ENCODE results near the gene MYO18A.
"Not testable (repeated sequence)": the region's sequence is repeated elsewhere in the genome, so short reads cannot be mapped to it uniquely, and the experiment has no call there.

The MYO18A gene

DNA sequence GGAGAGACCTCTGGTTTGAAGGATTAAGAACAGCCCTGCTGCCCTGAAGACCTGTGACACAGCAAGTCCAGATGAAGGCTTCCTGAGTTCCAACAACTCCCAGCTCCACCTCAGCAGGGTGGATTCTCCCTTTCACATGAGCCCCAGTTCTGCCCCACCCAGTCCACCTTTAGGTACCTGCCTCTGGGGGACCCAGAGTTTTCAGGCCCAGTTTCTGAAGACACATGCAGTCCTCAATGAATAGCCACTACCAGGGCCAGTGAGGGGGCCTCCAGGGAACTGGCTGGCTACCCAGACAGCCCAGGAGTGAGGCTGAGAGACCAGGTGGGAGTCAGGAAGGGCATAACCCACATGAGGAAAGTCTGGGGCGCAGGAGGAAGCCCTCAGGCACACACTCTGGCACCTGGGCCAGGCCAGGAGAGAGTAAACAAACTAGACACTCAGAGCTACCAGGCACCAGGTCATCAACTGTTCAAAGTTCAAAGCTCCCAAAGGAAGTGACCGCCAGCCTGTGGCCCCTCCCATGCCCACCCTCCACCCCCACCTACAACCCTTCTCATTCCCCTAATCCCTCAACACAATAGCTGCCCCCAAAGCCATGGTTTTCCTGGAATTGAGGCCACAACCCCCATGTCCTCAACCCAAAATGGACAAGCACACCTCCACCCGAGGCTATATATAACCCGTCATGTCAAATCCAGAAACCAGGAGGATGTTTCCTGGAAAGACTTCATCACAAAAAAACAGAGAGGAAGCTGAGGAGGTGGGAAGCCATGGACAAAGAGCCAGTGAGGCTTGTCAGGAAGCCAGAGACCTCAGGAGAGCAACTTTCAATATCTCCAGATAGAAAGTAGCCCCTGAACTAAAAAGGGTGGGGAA, 2.1 kb downstream of the MYO18A start:
- Histone ChIP-seq H3K27ac (ENCODE audit: insufficient read depth, low read length, poor library complexity, severe bottlenecking) (no peak overlapping the region), H3K4me3 (ENCODE audit: insufficient read depth, low read depth, low read length, poor library complexity, severe bottlenecking) (no peak overlapping the region)

DNA sequence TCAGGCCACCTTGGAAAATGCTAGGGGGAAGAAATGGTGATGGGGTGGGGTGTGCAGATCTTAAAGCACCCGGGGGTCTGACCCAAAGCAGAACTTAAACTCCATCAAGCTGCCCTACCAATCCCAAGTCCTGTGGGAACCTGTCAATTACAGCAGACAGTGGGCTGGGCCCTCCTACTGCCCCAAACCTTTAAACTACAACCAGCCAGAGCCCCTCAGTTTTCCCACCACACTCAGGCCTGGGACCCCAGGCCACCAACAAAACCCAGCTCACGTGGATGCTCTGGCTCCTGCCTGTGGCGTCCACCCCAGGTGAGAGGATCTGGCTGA, 2.7 kb downstream of the MYO18A start:
- H3K4me1 ChIP-seq (ENCODE audit: control insufficient read depth, insufficient read depth, low read length, poor library complexity, severe bottlenecking), result peaks cover 7% of the 10 kb centered on the region
- no peaks in the 10 kb centered on the region for H3K36me3 ChIP-seq (ENCODE audit: control insufficient read depth, insufficient read depth, low read length)
- no peak overlapping the region for H3K27ac ChIP-seq (ENCODE audit: insufficient read depth, low read length, poor library complexity, severe bottlenecking)
- no peaks in the 10 kb centered on the region for H3K27me3 ChIP-seq (replicated peaks; ENCODE audit: control insufficient read depth, insufficient read depth, low read length, poor library complexity, severe bottlenecking)
- H3K9me3 ChIP-seq (ENCODE audit: control insufficient read depth, low read length), result no peaks in the 10 kb centered on the region
- H3K4me3 ChIP-seq (ENCODE audit: insufficient read depth, low read depth, low read length, poor library complexity, severe bottlenecking), result no peak overlapping the region
- DNase-seq, result no peak

More for the DNA sequence above, 2.1 kb downstream of the MYO18A start:
- DNase-seq, result no peak
- H3K27me3 ChIP-seq (replicated peaks; ENCODE audit: control insufficient read depth, insufficient read depth, low read length, poor library complexity, severe bottlenecking), result no peaks in the 10 kb centered on the region
- H3K4me1 ChIP-seq (ENCODE audit: control insufficient read depth, insufficient read depth, low read length, poor library complexity, severe bottlenecking), result peaks cover 7% of the 10 kb centered on the region
- no peaks in the 10 kb centered on the region for H3K9me3 ChIP-seq (ENCODE audit: control insufficient read depth, low read length)
- no peaks in the 10 kb centered on the region for H3K36me3 ChIP-seq (ENCODE audit: control insufficient read depth, insufficient read depth, low read length)

DNA sequence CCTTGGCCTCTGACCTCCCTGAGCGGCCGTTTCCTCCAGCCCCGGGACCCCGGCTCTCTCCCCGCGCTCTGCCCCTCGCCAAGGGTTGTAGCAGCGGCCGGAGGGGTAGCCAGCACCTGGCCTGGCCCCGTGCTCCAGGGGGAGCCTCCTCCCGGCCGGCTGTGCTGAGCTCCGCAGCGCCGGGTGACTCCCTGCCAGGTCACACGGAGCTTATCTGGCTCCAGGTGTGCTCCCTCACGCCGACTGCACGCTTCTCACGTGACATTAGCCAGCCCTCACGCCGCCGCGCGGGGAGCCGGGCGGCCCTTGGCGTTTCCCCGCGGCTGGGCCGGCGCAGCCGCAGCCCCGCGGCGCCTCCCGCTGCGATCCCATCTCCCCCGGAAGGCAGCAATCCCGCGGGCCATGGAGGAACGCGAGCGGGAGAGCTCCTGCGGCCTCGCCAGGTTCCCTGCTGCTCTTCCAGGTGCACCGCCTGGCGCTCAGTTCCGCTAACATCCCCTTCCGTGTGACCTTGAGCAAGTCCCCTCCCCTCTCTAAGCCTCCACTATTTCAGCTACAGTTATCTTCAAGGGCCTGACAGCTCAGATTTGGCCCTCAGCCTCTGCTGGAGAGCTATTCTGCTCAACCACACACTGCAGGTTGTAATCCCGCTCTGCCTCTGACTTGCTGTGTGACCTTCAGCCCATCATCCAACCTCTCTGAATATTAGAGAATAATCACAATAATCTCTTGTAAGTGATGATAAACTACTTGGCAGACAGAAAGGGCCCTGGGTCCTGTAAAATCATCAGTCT, 3.4 kb downstream of the MYO18A start:
- Histone ChIP-seq H3K4me3 (ENCODE audit: insufficient read depth, low read depth, low read length, poor library complexity, severe bottlenecking) (peak overlapping the region; percentile 64), H3K27me3 (replicated peaks; ENCODE audit: control insufficient read depth, insufficient read depth, low read length, poor library complexity, severe bottlenecking) (no peaks in the 10 kb centered on the region), H3K9me3 (ENCODE audit: control insufficient read depth, low read length) (no peaks in the 10 kb centered on the region), H3K27ac (ENCODE audit: insufficient read depth, low read length, poor library complexity, severe bottlenecking) (peak overlapping the region; percentile 73), H3K4me1 (ENCODE audit: control insufficient read depth, insufficient read depth, low read length, poor library complexity, severe bottlenecking) (peaks cover 7% of the 10 kb centered on the region), H3K36me3 (ENCODE audit: control insufficient read depth, insufficient read depth, low read length) (no peaks in the 10 kb centered on the region)
- peak; percentile 39 to 49 (median 45) for DNase-seq

DNA sequence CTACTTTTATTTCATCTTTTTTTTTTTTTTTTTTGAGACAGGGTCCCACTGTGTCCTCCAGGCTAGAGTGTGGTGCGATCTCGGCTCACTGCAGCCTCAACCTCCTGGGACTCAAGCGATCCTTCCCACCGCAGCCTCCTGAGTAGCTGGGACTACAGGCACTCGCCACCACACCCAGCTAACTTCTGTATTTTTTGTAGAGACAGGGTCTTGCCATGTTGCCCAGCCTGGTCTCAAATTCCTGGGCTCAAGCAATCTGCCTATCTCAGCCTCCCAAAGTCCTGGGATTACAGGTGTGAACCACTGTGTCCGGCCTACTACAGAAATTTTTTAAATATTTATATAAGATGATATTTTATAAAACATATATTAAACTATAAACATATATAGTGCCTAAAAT, 4.8 kb downstream of the MYO18A start:
- Histone ChIP-seq H3K27ac (ENCODE audit: insufficient read depth, low read length, poor library complexity, severe bottlenecking) (no peak overlapping the region), H3K4me1 (ENCODE audit: control insufficient read depth, insufficient read depth, low read length, poor library complexity, severe bottlenecking) (peaks cover 7% of the 10 kb centered on the region), H3K4me3 (ENCODE audit: insufficient read depth, low read depth, low read length, poor library complexity, severe bottlenecking) (no peak overlapping the region), H3K36me3 (ENCODE audit: control insufficient read depth, insufficient read depth, low read length) (no peaks in the 10 kb centered on the region), H3K9me3 (ENCODE audit: control insufficient read depth, low read length) (no peaks in the 10 kb centered on the region), H3K27me3 (replicated peaks; ENCODE audit: control insufficient read depth, insufficient read depth, low read length, poor library complexity, severe bottlenecking) (no peaks in the 10 kb centered on the region)
- no peak for DNase-seq

DNA sequence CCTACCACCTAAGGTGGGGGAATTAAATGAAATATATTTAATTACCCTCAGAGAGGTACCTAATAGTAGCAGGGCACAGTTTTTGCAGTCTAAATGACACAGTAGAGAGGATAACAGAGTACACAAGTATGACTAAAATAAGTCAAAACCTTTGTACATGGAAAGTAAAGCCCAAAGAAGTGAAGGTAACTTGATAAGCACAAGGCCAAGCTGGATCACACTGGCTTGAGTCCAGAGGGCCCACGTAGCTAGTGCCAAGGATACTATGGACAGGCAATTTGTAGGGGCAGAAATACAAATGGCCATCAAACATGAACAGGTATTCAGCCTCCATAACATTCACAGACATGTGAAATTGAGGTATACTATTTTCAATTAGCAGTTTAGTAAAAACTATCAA, 7.6 kb downstream of the MYO18A start:
- H3K27ac ChIP-seq (ENCODE audit: insufficient read depth, low read length, poor library complexity, severe bottlenecking), result no peak overlapping the region
- no peaks in the 10 kb centered on the region for H3K36me3 ChIP-seq (ENCODE audit: control insufficient read depth, insufficient read depth, low read length)
- H3K27me3 ChIP-seq (replicated peaks; ENCODE audit: control insufficient read depth, insufficient read depth, low read length, poor library complexity, severe bottlenecking), result no peaks in the 10 kb centered on the region
- H3K4me1 ChIP-seq (ENCODE audit: control insufficient read depth, insufficient read depth, low read length, poor library complexity, severe bottlenecking), result peaks cover 7% of the 10 kb centered on the region
- H3K4me3 ChIP-seq (ENCODE audit: insufficient read depth, low read depth, low read length, poor library complexity, severe bottlenecking), result no peak overlapping the region
- no peaks in the 10 kb centered on the region for H3K9me3 ChIP-seq (ENCODE audit: control insufficient read depth, low read length)
- no peak for DNase-seq

DNA sequence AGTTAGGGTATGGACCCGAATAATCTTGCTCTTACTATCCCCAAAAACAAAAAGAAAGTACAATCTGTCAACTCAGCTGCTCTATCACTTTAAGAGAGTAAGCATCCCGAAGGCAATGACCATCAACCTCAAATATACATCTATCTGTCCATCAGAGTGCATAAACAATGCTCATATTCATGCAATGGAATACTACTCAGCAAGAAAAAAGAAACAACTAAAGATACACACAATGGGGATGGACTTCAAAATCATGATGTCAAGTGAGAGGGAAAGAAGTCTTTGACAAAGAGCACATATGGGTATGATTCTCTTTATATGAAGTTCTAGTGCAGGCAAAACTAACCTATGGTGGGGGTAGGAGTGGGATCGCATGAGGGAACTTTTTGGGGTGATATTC, 9.5 kb downstream of the MYO18A start:
- Histone ChIP-seq H3K27ac (ENCODE audit: insufficient read depth, low read length, poor library complexity, severe bottlenecking) (no peak overlapping the region), H3K9me3 (ENCODE audit: control insufficient read depth, low read length) (no peaks in the 10 kb centered on the region), H3K27me3 (replicated peaks; ENCODE audit: control insufficient read depth, insufficient read depth, low read length, poor library complexity, severe bottlenecking) (no peaks in the 10 kb centered on the region), H3K4me1 (ENCODE audit: control insufficient read depth, insufficient read depth, low read length, poor library complexity, severe bottlenecking) (no peaks in the 10 kb centered on the region), H3K36me3 (ENCODE audit: control insufficient read depth, insufficient read depth, low read length) (peaks cover under 1% of the 10 kb centered on the region), H3K4me3 (ENCODE audit: insufficient read depth, low read depth, low read length, poor library complexity, severe bottlenecking) (no peak overlapping the region)
- DNase-seq, result no peak

DNA sequence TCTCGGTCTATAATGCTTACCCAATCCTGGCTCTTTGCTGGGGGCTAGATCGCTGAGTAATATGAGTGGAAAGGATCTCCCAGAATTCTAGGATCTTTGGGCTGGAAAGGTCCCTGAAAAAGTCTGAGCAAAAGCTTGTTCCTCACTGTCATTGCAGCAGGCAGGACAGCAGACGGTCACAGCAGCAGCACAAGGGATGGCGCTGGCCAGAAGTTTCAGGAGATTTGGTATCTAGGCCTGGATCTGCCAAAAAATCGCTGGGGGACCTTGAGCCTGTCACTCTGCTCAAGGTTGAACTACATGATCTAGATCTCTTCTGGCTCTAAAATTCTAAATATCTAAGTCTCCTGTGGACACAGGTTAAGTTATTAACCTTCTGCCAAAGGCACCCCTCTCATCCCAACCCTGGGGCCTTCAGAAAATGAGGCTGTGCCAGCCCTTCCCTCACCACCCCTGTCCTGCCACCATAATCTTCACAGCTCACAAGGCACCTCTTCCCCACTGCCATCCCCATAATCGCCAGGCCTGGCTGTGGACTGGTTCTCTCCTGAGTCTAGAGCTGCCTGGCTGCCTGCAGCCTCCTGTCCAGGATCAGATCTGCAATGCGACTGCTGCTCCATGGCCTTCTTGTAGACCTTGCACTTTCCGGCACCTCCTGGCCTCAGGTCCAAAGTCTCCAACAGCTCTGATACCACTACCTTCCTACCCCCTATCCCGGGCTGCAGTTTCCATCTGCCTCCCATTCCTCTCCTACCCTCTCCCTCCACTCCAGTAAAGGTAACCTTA, 10.2 kb downstream of the MYO18A start:
- H3K27ac ChIP-seq (ENCODE audit: insufficient read depth, low read length, poor library complexity, severe bottlenecking), result no peak overlapping the region
- H3K4me3 ChIP-seq (ENCODE audit: insufficient read depth, low read depth, low read length, poor library complexity, severe bottlenecking), result no peak overlapping the region
- H3K27me3 ChIP-seq (replicated peaks; ENCODE audit: control insufficient read depth, insufficient read depth, low read length, poor library complexity, severe bottlenecking), result no peaks in the 10 kb centered on the region
- no peaks in the 10 kb centered on the region for H3K9me3 ChIP-seq (ENCODE audit: control insufficient read depth, low read length)
- H3K4me1 ChIP-seq (ENCODE audit: control insufficient read depth, insufficient read depth, low read length, poor library complexity, severe bottlenecking), result no peaks in the 10 kb centered on the region
- H3K36me3 ChIP-seq (ENCODE audit: control insufficient read depth, insufficient read depth, low read length), result peaks cover 5% of the 10 kb centered on the region
- no peak for DNase-seq

DNA sequence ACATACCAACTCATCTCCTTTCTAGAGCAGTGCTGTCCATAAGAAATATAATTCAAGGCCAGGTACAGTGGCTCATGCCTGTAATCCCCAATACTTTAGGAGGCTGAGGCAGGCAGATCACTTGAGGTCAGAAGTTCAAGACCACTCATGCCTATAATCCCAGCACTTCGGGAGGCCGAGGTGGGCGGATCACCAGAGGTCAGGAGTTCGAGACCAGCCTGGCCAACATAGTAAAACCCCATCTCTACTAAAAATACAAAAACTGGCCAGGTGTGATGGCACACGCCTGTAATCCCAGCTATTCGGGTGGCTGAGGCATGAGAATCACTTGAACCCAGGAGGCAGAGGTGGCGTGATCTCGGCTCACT, 11.5 kb downstream of the MYO18A start:
- not testable (repeated sequence) for H3K36me3 ChIP-seq (ENCODE audit: control insufficient read depth, insufficient read depth, low read length)

DNA sequence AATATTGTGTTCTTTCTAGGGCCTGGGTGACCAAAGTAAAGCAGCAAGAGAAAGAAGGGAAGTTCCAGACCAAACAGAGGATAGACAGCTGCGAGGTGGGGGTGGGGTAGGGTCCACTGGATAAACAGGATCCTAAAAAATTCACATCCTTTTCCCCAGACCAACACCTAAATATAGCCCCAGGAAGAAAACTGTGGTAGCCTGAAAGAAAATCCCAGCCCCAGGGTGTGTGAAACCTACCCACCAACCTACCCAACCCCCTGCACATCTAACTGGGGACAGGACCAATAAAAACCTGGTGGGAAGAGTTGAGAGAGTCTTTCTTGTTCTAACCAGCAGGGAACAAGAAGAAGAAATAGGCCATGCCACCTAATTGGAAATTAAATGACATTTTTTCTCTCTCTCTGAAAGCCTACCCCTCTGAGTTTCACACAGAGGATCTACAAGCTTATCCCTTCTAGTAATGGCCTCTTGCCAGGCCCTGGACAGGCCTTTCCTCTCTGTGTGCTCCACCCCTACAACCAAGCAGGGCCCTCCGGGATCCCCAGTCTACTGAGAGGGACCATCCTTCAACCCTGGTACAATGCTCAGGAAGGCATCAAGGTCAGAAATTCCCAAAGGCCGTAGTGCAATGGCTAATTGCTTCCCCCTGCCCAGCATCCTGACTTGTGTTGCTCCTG, 12.0 kb downstream of the MYO18A start:
- Histone ChIP-seq H3K36me3 (ENCODE audit: control insufficient read depth, insufficient read depth, low read length) (peaks cover 5% of the 10 kb centered on the region), H3K4me1 (ENCODE audit: control insufficient read depth, insufficient read depth, low read length, poor library complexity, severe bottlenecking) (no peaks in the 10 kb centered on the region), H3K27me3 (replicated peaks; ENCODE audit: control insufficient read depth, insufficient read depth, low read length, poor library complexity, severe bottlenecking) (no peaks in the 10 kb centered on the region), H3K9me3 (ENCODE audit: control insufficient read depth, low read length) (no peaks in the 10 kb centered on the region), H3K4me3 (ENCODE audit: insufficient read depth, low read depth, low read length, poor library complexity, severe bottlenecking) (no peak overlapping the region), H3K27ac (ENCODE audit: insufficient read depth, low read length, poor library complexity, severe bottlenecking) (no peak overlapping the region)
- DNase-seq, result no peak

More for the DNA sequence above, 11.5 kb downstream of the MYO18A start:
- DNase-seq; H3K4me3 ChIP-seq (ENCODE audit: insufficient read depth, low read depth, low read length, poor library complexity, severe bottlenecking); H3K27me3 ChIP-seq (replicated peaks; ENCODE audit: control insufficient read depth, insufficient read depth, low read length, poor library complexity, severe bottlenecking); H3K27ac ChIP-seq (ENCODE audit: insufficient read depth, low read length, poor library complexity, severe bottlenecking); H3K4me1 ChIP-seq (ENCODE audit: control insufficient read depth, insufficient read depth, low read length, poor library complexity, severe bottlenecking); H3K9me3 ChIP-seq (ENCODE audit: control insufficient read depth, low read length): not testable (repeated sequence)
